PC-3 (cell line): ENCODE results near the gene PPBP. TPM values are rescaled to one million over a fixed set of nuclear protein-coding genes. Genes with fewer than 3 reads are reported as not detected.
A peak's percentile ranks its signal among the peaks of the same experiment; 100 is the strongest.

ENCODE experiments used
- ATAC-seq: fragments of 200-7000 bp; cut with Tn5 transposase; 2 replicates; pipeline ENCODE4 v1.9.1; 2020; ENCODE audit warnings: mild to moderate bottlenecking, moderate library complexity
- BruUV-seq: library from RNA; stranded (reverse); fragments of 400-500 nt; replicated peaks from 2 replicates; lab custom pipeline; 2021; lab: Mats Ljungman, UMichigan
- CTCF ChIA-PET: fragments of 300-600 bp; sonication (Branson Sonifier 250); formaldehyde crosslinking; loops from one replicate; lab custom pipeline; 2022; ENCODE audit warnings: antibody characterized with exemption; lab: Charles Lee
- POLR2A ChIA-PET: fragments of 300-600 bp; sonication (Branson Sonifier 250); formaldehyde crosslinking; loops from one replicate; lab custom pipeline; 2022; ENCODE audit warnings: antibody characterized with exemption; ENCODE audit not compliant: unreplicated experiment; lab: Charles Lee
- DNase-seq: peaks from one replicate; pipeline ENCODE4 v3.0.0-alpha.2; 2015
- H2AFZ ChIP-seq: fragments of 300-600 bp; sonication (generic); 2 replicates; pipeline ENCODE4 v1.6.0; 2016; ENCODE audit warnings: antibody characterized with exemption, low read length
- H3F3A ChIP-seq: fragments of 300-600 bp; sonication (generic); one replicate; pipeline ENCODE4 v1.6.0; 2017; ENCODE audit warnings: antibody characterized with exemption, low read length, control low read depth, mild to moderate bottlenecking; ENCODE audit not compliant: unreplicated experiment
- H3K27ac ChIP-seq: fragments of 300-600 bp; sonication (generic); 2 replicates; pipeline ENCODE4 v1.5.1; 2016; ENCODE audit warnings: mild to moderate bottlenecking, low read length
- H3K27me3 ChIP-seq: fragments of 300-600 bp; sonication (generic); 2 replicates; pipeline ENCODE4 v1.6.1; 2016; ENCODE audit warnings: low read length, mixed read lengths
- H3K36me3 ChIP-seq: fragments of 300-600 bp; sonication (generic); 2 replicates; pipeline ENCODE4 v1.6.1; 2016; ENCODE audit warnings: low read depth, mixed run types, low read length, mixed read lengths
- H3K4me1 ChIP-seq: fragments of 300-600 bp; sonication (generic); 2 replicates; pipeline ENCODE4 v1.5.1; 2016; ENCODE audit warnings: low read length; ENCODE audit not compliant: insufficient read depth
- H3K4me2 ChIP-seq: fragments of 300-600 bp; sonication (generic); 2 replicates; pipeline ENCODE4 v1.6.0; 2016; ENCODE audit warnings: low read length
- H3K4me3 ChIP-seq: fragments of 300-600 bp; sonication (generic); 2 replicates; pipeline ENCODE4 v1.5.1; 2016; ENCODE audit warnings: mild to moderate bottlenecking, low read length, mixed read lengths
- H3K79me2 ChIP-seq: fragments of 300-600 bp; sonication (generic); 2 replicates; pipeline ENCODE4 v1.6.1; 2017; ENCODE audit warnings: low read length, mixed read lengths
- H3K9ac ChIP-seq: fragments of 300-600 bp; sonication (generic); 2 replicates; pipeline ENCODE4 v1.6.0; 2016; ENCODE audit warnings: mild to moderate bottlenecking, low read length
- H3K9me2 ChIP-seq: fragments of 300-600 bp; sonication (generic); replicated peaks from 2 replicates; pipeline ENCODE4 v1.6.1; 2016; ENCODE audit warnings: mixed run types, low read length, mixed read lengths
- H3K9me3 ChIP-seq: fragments of 300-600 bp; sonication (generic); 2 replicates; pipeline ENCODE4 v1.6.1; 2016; ENCODE audit warnings: low read length, mixed read lengths
- H4K20me1 ChIP-seq: fragments of 300-600 bp; sonication (generic); 2 replicates; pipeline ENCODE4 v1.6.1; 2016; ENCODE audit warnings: low read length, mixed read lengths
- EZH2 ChIP-seq: fragments of 300-600 bp; sonication (generic); IDR thresholded peaks from one replicate; pipeline ENCODE4 v1.6.1; 2017; ENCODE audit warnings: antibody characterized with exemption, mild to moderate bottlenecking, low read length; ENCODE audit not compliant: unreplicated experiment
- EZH2phosphoT487 ChIP-seq: fragments of 300-600 bp; sonication (generic); IDR thresholded peaks from 2 replicates; pipeline ENCODE4 v1.6.1; 2018; ENCODE audit warnings: mild to moderate bottlenecking, antibody characterized with exemption, low read length, borderline replicate concordance
- intact Hi-C: fragments of 100-400 bp; cut with micrococcal nuclease; formaldehyde crosslinking; loops from 2 replicates; pipeline ENCODE4 v1.9.0; 2023
- total RNA-seq: library from RNA; depleted of rRNA; stranded (reverse); fragments of >200 nt; gene quantifications from 2 replicates; pipeline ENCODE4 v1.2.3, GENCODE V29; 2014
- TF ChIP-seq, protein P1 (sequence below): fragments of 300-600 bp; sonication (generic); conservative IDR thresholded peaks from 2 replicates; pipeline ENCODE4 v1.5.1; 2017; ENCODE audit warnings: antibody characterized with exemption, low read depth, mild to moderate bottlenecking, low read length

Gene PPBP
- total RNA-seq, 1 experiment from 2014 or later: not detected

DNA sequence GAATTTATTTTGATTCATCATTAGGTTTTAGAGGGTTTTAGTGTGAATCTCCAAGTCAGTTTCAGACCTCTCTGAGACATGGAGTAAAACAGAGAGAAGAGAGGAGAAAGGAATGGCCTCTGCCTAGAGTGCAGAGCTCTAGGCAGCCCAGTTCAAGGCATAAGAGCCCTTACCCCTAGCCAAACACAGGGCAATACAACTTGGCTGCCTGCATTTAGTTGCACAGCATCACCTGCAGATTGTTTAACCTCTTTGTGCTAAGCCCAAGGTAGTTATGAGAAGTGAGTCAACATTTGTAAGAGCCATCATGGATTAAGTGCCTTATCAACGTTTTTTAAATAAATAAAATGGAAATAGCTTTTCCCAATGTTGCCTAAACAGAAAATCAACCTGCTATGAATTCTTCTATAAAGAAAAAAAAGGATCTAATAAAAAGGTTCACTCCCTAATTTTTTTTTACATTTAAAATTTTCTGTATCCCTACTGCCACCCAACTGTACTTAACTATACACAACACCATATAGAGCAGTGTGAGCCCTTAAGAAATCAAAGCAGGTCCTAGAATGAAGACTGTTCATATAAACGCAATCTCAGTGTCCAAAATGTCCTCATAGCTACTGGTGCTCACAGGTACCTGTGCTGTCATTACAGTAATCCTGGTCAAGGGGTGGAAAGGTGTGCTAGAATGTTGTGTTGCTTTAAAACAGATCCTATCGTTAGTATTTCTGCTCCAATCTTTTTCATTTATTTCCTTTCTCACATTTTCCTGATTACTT, 42.1 kb downstream of the PPBP start:
- BruUV-seq: no TSS peak
- CTCF ChIA-PET: no interaction called here
- intact Hi-C loops: loop anchor here (5.0 kb wide), 1 partner anchor 71 kb away; no protein-coding TSS in a partner anchor
- H4K20me1 ChIP-seq: no peaks in the 10 kb centered on the region
- H3K4me1 ChIP-seq: no peaks in the 10 kb centered on the region
- H3K4me2 ChIP-seq: no peak overlapping the region
- H3K27ac ChIP-seq: no peak overlapping the region
- POLR2A ChIA-PET: interaction anchor here (0.5 kb wide), 1 partner anchor 9 kb away, joined by 3 read pairs; no protein-coding TSS in a partner anchor
- ATAC-seq: peak; percentile 56
- H3K4me3 ChIP-seq: no peak overlapping the region
- TF ChIP-seq EZH2phosphoT487: no peak
- TF ChIP-seq, protein P1, sequence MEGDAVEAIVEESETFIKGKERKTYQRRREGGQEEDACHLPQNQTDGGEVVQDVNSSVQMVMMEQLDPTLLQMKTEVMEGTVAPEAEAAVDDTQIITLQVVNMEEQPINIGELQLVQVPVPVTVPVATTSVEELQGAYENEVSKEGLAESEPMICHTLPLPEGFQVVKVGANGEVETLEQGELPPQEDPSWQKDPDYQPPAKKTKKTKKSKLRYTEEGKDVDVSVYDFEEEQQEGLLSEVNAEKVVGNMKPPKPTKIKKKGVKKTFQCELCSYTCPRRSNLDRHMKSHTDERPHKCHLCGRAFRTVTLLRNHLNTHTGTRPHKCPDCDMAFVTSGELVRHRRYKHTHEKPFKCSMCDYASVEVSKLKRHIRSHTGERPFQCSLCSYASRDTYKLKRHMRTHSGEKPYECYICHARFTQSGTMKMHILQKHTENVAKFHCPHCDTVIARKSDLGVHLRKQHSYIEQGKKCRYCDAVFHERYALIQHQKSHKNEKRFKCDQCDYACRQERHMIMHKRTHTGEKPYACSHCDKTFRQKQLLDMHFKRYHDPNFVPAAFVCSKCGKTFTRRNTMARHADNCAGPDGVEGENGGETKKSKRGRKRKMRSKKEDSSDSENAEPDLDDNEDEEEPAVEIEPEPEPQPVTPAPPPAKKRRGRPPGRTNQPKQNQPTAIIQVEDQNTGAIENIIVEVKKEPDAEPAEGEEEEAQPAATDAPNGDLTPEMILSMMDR: no peak
- no peak for TF ChIP-seq EZH2
- no peak overlapping the region for H3K9ac ChIP-seq
- H3K9me2 ChIP-seq: no peaks in the 10 kb centered on the region
- no peaks in the 10 kb centered on the region for H3K9me3 ChIP-seq
- H3K27me3 ChIP-seq: no peaks in the 10 kb centered on the region
- H3F3A ChIP-seq: no peaks in the 10 kb centered on the region
- H3K36me3 ChIP-seq: no peaks in the 10 kb centered on the region
- no peaks in the 10 kb centered on the region for H3K79me2 ChIP-seq
- DNase-seq: no peak
- no peak overlapping the region for H2AFZ ChIP-seq

DNA sequence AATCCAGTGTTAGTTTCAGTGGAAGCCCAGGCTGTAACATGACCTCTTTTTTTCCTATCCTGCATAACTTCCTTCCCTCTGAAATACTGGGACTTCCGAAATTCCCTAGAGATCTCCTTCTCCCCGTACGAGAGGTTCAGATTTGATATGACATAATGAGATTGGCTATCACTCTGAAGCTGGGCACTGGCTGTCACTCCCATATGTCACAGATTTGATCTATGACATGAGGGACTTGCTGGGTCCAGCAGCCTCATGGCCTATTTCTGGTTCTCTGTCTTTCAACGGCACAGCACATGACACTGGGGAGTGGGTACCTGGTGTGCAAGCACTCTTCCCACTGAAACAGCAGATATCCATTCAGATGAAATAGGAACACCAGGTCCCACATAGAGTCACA, 42.9 kb downstream of the PPBP start:
- DNase-seq (no peak), ATAC-seq (no peak)
- H3K79me2 ChIP-seq: no peaks in the 10 kb centered on the region
- H3K4me3 ChIP-seq: no peak overlapping the region
- no peaks in the 10 kb centered on the region for H3K27me3 ChIP-seq
- BruUV-seq: no TSS peak
- no peak overlapping the region for H3K9ac ChIP-seq
- POLR2A ChIA-PET: no interaction called here
- CTCF ChIA-PET: no interaction called here
- H3K36me3 ChIP-seq: no peaks in the 10 kb centered on the region
- H3K27ac ChIP-seq: no peak overlapping the region
- H3K9me2 ChIP-seq: no peaks in the 10 kb centered on the region
- TF ChIP-seq EZH2phosphoT487: no peak
- no peak for TF ChIP-seq EZH2
- TF ChIP-seq, protein P1: no peak
- H4K20me1 ChIP-seq: no peaks in the 10 kb centered on the region
- no peaks in the 10 kb centered on the region for H3F3A ChIP-seq
- H3K4me2 ChIP-seq: no peak overlapping the region
- intact Hi-C loops: loop anchor here (5.0 kb wide), 1 partner anchor 72 kb away; no protein-coding TSS in a partner anchor
- no peaks in the 10 kb centered on the region for H3K9me3 ChIP-seq
- H2AFZ ChIP-seq: no peak overlapping the region
- H3K4me1 ChIP-seq: no peaks in the 10 kb centered on the region
